HFFc6 (cell line): Measurements from ENCODE around the gene C2CD4D. TPM values are rescaled to one million over a fixed set of nuclear protein-coding genes. Genes with fewer than 3 reads are reported as not detected.
A peak's percentile ranks its signal among the peaks of the same experiment; 100 is the strongest.

Experiments used
- DNase-seq: peaks from one replicate; pipeline ENCODE4 v3.0.0-alpha.2; 2018
- H3K27ac Mint-ChIP-seq: 2 replicates; pipeline ENCODE4 v1.8.0; 2020; ENCODE audit warnings: mild to moderate bottlenecking, mixed read lengths
- H3K27me3 Mint-ChIP-seq: 2 replicates; pipeline ENCODE4 v1.8.0; 2021; ENCODE audit warnings: mild to moderate bottlenecking, moderate library complexity, mixed read lengths; ENCODE audit not compliant: insufficient read depth
- H3K36me3 Mint-ChIP-seq: 2 replicates; pipeline ENCODE4 v1.8.0; 2021; ENCODE audit warnings: low read depth, mixed read lengths
- H3K4me1 Mint-ChIP-seq: 2 replicates; pipeline ENCODE4 v1.8.0; 2020; ENCODE audit warnings: low read depth, mixed read lengths
- H3K4me3 Mint-ChIP-seq: 2 replicates; pipeline ENCODE4 v1.8.0; 2020; ENCODE audit warnings: mild to moderate bottlenecking, moderate library complexity, mixed read lengths
- H3K9me3 Mint-ChIP-seq: 2 replicates; pipeline ENCODE4 v1.8.0; 2020; ENCODE audit warnings: mild to moderate bottlenecking, mixed read lengths
- total RNA-seq, 6 experiments: library from RNA; stranded (reverse); fragmentation: NEBNext Ultra II Directional; extraction: Animal tissue kit (Norgen Biotek cat#: 25700); gene quantifications; 2 replicates in 1 of 6; 3 replicates in 5 of 6; pipeline ENCODE4 v1.2.3, GENCODE V29; 2021
- TF ChIP-seq, protein P1 (sequence below): fragments of 200-600 bp; sonication (generic); IDR thresholded peaks from 2 replicates; pipeline ENCODE4 v1.5.0; 2021; ENCODE audit warnings: antibody characterized with exemption, mild to moderate bottlenecking

Gene C2CD4D
- total RNA-seq, 6 experiments from 2014 or later: not detected

GRCh38 chr1:151847867-151848596 is 8.4 kb upstream of the C2CD4D start:
- peaks cover 11% of the 10 kb centered on the region for H3K4me1 Mint-ChIP-seq
- no peak overlapping the region for H3K4me3 Mint-ChIP-seq
- no peak overlapping the region for H3K27ac Mint-ChIP-seq
- no peaks in the 10 kb centered on the region for H3K36me3 Mint-ChIP-seq
- no peaks in the 10 kb centered on the region for H3K9me3 Mint-ChIP-seq
- TF ChIP-seq, protein P1, sequence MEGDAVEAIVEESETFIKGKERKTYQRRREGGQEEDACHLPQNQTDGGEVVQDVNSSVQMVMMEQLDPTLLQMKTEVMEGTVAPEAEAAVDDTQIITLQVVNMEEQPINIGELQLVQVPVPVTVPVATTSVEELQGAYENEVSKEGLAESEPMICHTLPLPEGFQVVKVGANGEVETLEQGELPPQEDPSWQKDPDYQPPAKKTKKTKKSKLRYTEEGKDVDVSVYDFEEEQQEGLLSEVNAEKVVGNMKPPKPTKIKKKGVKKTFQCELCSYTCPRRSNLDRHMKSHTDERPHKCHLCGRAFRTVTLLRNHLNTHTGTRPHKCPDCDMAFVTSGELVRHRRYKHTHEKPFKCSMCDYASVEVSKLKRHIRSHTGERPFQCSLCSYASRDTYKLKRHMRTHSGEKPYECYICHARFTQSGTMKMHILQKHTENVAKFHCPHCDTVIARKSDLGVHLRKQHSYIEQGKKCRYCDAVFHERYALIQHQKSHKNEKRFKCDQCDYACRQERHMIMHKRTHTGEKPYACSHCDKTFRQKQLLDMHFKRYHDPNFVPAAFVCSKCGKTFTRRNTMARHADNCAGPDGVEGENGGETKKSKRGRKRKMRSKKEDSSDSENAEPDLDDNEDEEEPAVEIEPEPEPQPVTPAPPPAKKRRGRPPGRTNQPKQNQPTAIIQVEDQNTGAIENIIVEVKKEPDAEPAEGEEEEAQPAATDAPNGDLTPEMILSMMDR: no peak
- DNase-seq: no peak
- peaks cover 69% of the 10 kb centered on the region for H3K27me3 Mint-ChIP-seq

- H3K4me1 Mint-ChIP-seq: peaks cover 11% of the 10 kb centered on the region
- no peak for DNase-seq
- H3K27ac Mint-ChIP-seq: no peak overlapping the region
- no peaks in the 10 kb centered on the region for H3K36me3 Mint-ChIP-seq
- TF ChIP-seq, protein P1: no peak
- H3K4me3 Mint-ChIP-seq: no peak overlapping the region
- H3K27me3 Mint-ChIP-seq: peaks cover 59% of the 10 kb centered on the region
- H3K9me3 Mint-ChIP-seq: no peaks in the 10 kb centered on the region
Observed at GRCh38 chr1:151846686-151847237, 7.1 kb upstream of the C2CD4D start.

- no peak overlapping the region for H3K27ac Mint-ChIP-seq
- H3K4me3 Mint-ChIP-seq: no peak overlapping the region
- H3K4me1 Mint-ChIP-seq: peaks cover 16% of the 10 kb centered on the region
- H3K36me3 Mint-ChIP-seq: no peaks in the 10 kb centered on the region
- TF ChIP-seq, protein P1: no peak; the same call in 1 of the 2 replicates
- peak; percentile 24 for DNase-seq
- peaks cover 52% of the 10 kb centered on the region for H3K27me3 Mint-ChIP-seq
- no peaks in the 10 kb centered on the region for H3K9me3 Mint-ChIP-seq
Observed at GRCh38 chr1:151846062-151846568, 6.5 kb upstream of the C2CD4D start.

DNA sequence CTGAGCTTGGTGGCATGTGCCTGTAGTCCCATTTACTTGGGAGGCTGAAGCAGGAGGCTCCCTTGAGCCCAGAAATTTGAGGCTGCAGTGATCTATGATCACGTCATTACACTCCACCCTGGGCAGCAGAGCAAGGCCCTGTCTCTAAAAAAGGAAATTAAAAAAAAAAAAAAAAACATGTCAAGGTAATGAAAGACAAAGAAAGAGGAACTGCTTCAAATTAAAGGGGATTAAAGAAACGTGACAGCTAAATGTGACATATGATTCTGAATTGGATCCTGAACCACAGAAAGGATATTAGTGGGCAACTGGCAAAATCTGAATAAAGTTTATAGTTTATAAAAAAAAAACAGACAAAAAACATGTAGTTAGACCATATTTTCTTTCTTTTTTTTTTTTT is 3.8 kb upstream of the C2CD4D start:
- H3K4me1 Mint-ChIP-seq: peaks cover 21% of the 10 kb centered on the region
- peaks cover 47% of the 10 kb centered on the region for H3K27me3 Mint-ChIP-seq
- DNase-seq: no peak

GRCh38 chr1:151841141-151841540 is 1.5 kb upstream of the C2CD4D start:
- no peaks in the 10 kb centered on the region for H3K36me3 Mint-ChIP-seq
- no peak overlapping the region for H3K27ac Mint-ChIP-seq
- H3K9me3 Mint-ChIP-seq: no peaks in the 10 kb centered on the region
- peak; percentile 8 for DNase-seq
- peaks cover 43% of the 10 kb centered on the region for H3K27me3 Mint-ChIP-seq
- H3K4me1 Mint-ChIP-seq: peaks cover 22% of the 10 kb centered on the region
- H3K4me3 Mint-ChIP-seq: no peak overlapping the region
- TF ChIP-seq, protein P1: no peak

More for the DNA sequence above, 3.8 kb upstream of the C2CD4D start:
- H3K9me3 Mint-ChIP-seq: no peaks in the 10 kb centered on the region
- no peaks in the 10 kb centered on the region for H3K36me3 Mint-ChIP-seq
- TF ChIP-seq, protein P1: no peak
- H3K4me3 Mint-ChIP-seq: no peak overlapping the region
- H3K27ac Mint-ChIP-seq: no peak overlapping the region
